AG04450 (cell line): ENCODE data around the gene TULP4. TPM values are rescaled to one million over a fixed set of nuclear protein-coding genes. Genes with fewer than 3 reads are reported as not detected.

ENCODE experiments used
- CTCF ChIA-PET: fragments of 300-600, 350-600 bp; formaldehyde crosslinking; extraction: SDS; loops from one replicate; lab custom pipeline; 2022; ENCODE audit warnings: antibody characterized with exemption, inconsistent platforms; lab: Charles Lee
- POLR2A ChIA-PET: fragments of 350-600 bp; formaldehyde crosslinking; extraction: SDS; loops from one replicate; lab custom pipeline; 2021; ENCODE audit warnings: antibody characterized with exemption, inconsistent platforms; lab: Yijun Ruan, JAX
- DNase-seq: peaks from one replicate; pipeline ENCODE4 v3.0.0-alpha.2; 2011; ENCODE audit warnings: low read depth, low spot score
- H3K27ac ChIP-seq: one replicate; pipeline ENCODE4 v1.5.1; 2012; ENCODE audit warnings: low read depth, low read length, control low read depth
- H3K27me3 ChIP-seq: one replicate; pipeline ENCODE4 v1.6.0; 2012; ENCODE audit warnings: low read length; ENCODE audit not compliant: control insufficient read depth, insufficient read depth
- H3K4me3 ChIP-seq: 2 replicates; pipeline ENCODE4 v1.5.1; 2011; ENCODE audit warnings: mild to moderate bottlenecking, low read depth, low read length, control low read depth
- H3K9me3 ChIP-seq: 2 replicates; pipeline ENCODE4 v1.5.1; 2012; ENCODE audit warnings: low read length; ENCODE audit not compliant: control insufficient read depth, insufficient read depth
- CTCF ChIP-seq: IDR thresholded peaks from 2 replicates; pipeline ENCODE4 v1.5.1; 2011; ENCODE audit warnings: low read depth, low read length, control low read depth, inconsistent platforms
- polyA plus RNA-seq: library from polyadenylated mRNA; depleted of rRNA; stranded (reverse); fragments of >200 nt; gene quantifications from 2 replicates; pipeline ENCODE4 v1.2.3, GENCODE V29; 2011

TULP4 gene
- polyA plus RNA-seq, 1 experiment: 15.9 TPM

GRCh38 chr6:158543606-158544185, 231.4 kb downstream of the TULP4 start:
- DNase-seq: no peak
- TF ChIP-seq CTCF: no peak
- peaks cover 7% of the 10 kb centered on the region for H3K27me3 ChIP-seq
- POLR2A ChIA-PET: no interaction called here
- H3K27ac ChIP-seq: no peak overlapping the region
- H3K9me3 ChIP-seq: no peaks in the 10 kb centered on the region
- CTCF ChIA-PET: no interaction called here
- H3K4me3 ChIP-seq: no peak overlapping the region

- Histone ChIP-seq H3K27me3 (peaks cover 7% of the 10 kb centered on the region), H3K4me3 (no peak overlapping the region), H3K27ac (no peak overlapping the region), H3K9me3 (no peaks in the 10 kb centered on the region)
- no peak for DNase-seq
- POLR2A ChIA-PET: no interaction called here
- TF ChIP-seq CTCF: no peak
- CTCF ChIA-PET: interaction anchor here (0.5 kb wide), 1 partner anchor 442 kb away, joined by 3 read pairs; no protein-coding TSS in a partner anchor
These were observed 232.2 kb downstream of the TULP4 start for GRCh38 chr6:158544428-158544827.

- Histone ChIP-seq H3K4me3 (no peak overlapping the region), H3K27me3 (peaks cover 4% of the 10 kb centered on the region), H3K9me3 (no peaks in the 10 kb centered on the region), H3K27ac (no peak overlapping the region)
- DNase-seq: no peak
- CTCF ChIA-PET: no interaction called here
- POLR2A ChIA-PET: no interaction called here
- no peak for TF ChIP-seq CTCF
These were observed 233.0 kb downstream of the TULP4 start for GRCh38 chr6:158545043-158545966.

GRCh38 chr6:158548418-158549161, 236.3 kb downstream of the TULP4 start:
- TF ChIP-seq CTCF: no peak
- CTCF ChIA-PET: no interaction called here
- Histone ChIP-seq H3K27ac (no peak overlapping the region), H3K4me3 (no peak overlapping the region), H3K9me3 (no peaks in the 10 kb centered on the region), H3K27me3 (peaks cover 4% of the 10 kb centered on the region)
- POLR2A ChIA-PET: no interaction called here
- DNase-seq: no peak
